HG03571 (cell line): Measurements from ENCODE around the gene GFAP.
"Not testable (repeated sequence)": the region's sequence is repeated elsewhere in the genome, so short reads cannot be mapped to it uniquely, and the experiment has no call there.

Experiments
- ATAC-seq: cut with Tn5 transposase; IDR thresholded peaks from one replicate; pipeline ENCODE4 v1.9.1; 2021; ENCODE audit not compliant: unreplicated experiment

GFAP gene

GRCh38 chr17:44915321-44915726, at the start of gene GFAP:
Gene GFAP, minus strand, starts transcription at chr17:44915500. Its CDS starts 14 bp downstream, at chr17:44915486.
- no peak for ATAC-seq

DNA sequence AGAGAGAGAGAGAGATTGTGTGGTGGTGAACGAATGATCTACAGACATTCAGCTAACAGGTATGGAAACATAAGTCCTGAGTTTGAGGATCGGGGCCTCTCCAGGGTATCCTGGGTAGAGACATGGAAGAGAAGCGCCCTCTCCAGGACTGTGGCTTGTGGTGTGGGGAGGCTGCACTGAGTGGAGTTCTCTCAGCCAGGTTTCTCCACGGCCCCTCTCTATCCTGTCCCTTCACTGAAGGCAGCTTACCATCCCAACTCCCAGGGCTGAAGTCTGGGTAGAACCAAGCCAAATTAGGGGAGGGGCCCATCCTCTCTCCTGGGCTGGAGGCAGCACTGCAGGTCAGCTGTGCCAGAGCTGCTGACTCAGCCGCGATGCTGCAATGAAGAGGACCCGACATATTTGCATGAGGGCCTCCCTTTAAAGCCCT, 46.6 kb upstream of the GFAP start:
- no peak for ATAC-seq

DNA sequence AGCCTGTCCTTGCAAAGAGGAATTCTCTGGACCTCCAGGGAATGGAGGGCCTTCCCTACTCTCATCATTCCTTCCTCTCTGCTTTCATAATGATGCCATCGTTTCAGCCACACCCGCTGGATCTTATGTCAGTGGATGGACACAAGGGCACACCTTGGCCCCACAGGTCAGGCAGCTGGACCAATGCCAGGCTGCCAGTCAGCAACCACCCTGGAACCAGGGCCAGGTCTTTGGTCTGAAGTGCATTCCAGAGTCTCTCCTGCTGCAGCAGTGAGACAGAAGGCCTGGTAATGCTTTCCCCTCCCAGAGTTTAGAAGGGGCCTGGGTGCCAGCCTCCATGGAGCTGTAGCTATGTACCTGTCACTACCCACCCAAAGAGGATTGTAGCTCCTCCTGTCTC, 45.4 kb upstream of the GFAP start:
- ATAC-seq = no peak

- ATAC-seq = no peak
These were observed 44.7 kb upstream of the GFAP start for GRCh38 chr17:44959821-44960531.

- no peak for ATAC-seq
These were observed 42.0 kb upstream of the GFAP start for GRCh38 chr17:44956998-44957981.

DNA sequence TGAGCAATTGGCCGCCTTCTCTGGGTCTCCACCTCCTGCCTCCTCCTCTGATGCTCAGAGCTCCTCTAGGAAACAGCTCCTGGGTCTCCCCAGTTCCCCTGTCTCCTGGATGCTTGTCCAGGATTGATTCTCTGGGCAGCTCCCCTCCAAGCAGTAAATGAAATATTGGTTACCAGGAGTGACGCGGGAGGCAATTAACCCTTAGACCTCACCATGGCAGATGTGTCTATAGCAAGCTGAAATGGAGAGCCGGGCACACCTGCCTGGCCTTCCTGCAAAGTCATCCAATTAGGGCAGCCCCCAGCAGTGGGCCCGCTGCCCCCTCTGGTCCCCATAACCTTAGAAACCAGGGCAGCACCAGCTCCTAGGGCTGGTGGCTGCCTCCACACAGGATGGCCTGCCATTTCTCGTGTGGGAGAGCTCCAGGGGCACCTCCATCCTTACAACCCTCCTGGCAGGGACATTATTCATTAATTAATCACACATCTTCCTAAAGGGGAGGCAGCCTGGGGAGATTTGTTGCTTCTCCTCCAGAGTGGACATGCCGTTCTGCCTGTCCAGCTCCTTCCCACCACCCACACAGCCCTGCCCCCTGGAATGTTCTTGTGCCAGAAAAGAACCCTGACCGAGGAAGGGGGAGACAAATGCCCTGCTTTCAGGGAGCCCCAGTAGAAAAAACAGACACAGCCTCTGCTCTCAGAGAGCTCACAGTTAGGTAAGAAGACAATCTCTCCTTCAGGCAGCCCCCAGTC, 40.5 kb upstream of the GFAP start:
- ATAC-seq = no peak

DNA sequence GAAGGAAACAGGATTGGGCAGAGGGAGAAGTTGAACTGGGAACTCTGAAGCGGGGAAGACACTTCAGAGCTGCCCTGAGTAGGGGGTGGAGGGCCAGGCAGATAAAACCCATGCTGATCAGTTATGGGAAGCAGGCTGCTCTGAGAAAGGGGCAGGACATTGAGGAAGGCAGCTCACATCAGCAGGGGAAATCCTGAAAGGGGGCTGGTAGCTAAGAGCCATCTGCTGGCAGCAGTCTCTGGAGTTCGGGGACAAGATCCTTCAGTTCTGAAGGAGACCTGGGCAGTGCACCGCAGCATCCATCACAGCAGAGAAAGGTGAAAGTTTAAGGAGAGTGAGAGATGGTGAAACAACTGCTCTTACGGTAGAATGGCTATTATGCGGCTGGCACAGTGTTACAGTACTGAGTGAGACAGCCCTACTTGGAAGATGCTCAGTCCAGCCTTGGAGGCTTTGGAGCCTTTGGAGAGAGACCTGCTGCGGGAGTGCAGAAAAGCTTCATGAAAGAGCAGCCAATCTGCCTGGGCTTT, 37.7 kb upstream of the GFAP start:
- no peak for ATAC-seq

- ATAC-seq = no peak
These were observed 33.1 kb upstream of the GFAP start for GRCh38 chr17:44948315-44948795.

- peak; percentile 88 for ATAC-seq
These were observed 32.4 kb upstream of the GFAP start, which contains the start of gene KIF18B for GRCh38 chr17:44947461-44948314. Gene KIF18B, minus strand, starts transcription at chr17:44947773. Its CDS starts 11,429 bp downstream, at chr17:44936344.

DNA sequence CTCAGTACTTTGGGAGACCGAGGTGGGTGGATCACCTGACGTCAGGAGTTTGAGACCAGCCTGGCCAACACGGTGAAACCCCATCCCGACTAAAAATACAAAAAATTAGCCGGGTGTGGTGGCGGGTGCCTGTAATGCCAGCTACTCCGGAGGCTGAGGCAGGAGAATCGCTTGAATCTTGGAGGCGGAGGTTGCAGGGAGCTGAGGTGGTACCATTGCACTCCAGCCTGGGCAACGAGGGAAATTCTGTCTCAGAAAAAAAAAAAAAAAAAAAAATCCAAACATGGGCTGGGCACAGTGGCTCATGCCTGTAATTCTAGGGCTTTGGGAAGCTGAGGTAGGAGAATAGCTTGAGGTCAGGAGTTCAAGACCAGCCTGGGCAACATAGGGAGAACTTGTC, 30.4 kb upstream of the GFAP start:
- ATAC-seq = not testable (repeated sequence)

GRCh38 chr17:44942456-44942855, 27.2 kb upstream of the GFAP start:
- no peak for ATAC-seq

GRCh38 chr17:44941712-44942331, 26.5 kb upstream of the GFAP start:
- ATAC-seq = no peak

GRCh38 chr17:44940768-44941167, 25.5 kb upstream of the GFAP start:
- no peak for ATAC-seq

DNA sequence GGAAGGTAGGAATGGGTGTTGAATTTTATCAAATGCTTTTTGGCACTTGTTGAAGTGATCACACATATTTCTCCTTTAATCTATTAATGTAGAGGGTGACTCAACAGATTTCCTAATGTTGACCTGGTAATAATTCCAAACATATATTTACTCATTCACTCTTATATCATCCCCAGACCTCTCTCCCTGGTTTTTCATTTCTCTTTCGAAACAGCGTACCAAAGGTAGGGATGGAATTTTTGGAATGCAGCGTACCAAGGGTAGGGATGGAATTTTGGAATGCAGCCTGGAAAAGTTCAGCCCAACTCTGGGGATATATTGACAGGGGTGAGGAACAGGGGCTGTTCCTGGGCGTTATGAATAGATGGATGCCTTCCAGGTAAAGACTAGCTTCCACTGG, 25.0 kb upstream of the GFAP start:
- ATAC-seq = no peak

DNA sequence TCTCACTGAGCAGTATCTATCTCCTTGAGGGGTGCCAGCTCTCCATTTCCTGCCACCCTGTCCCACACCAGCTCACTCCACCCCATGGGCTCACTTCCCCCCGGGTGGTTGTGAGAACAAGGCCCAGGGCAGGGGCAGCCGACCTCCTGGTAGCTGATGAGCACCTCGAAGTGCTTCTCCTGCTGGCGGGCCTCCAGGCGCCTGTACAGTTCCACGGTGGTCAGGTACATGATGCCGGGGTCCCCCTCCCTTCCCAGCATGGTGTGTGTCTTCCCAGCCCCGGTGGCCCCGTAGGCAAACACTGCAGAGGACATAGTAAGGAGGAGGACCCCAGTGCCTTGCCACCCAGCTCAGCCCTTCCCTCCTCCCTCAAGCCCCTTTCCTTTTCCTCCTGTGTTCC, 19.8 kb upstream of the GFAP start:
- no peak for ATAC-seq

DNA sequence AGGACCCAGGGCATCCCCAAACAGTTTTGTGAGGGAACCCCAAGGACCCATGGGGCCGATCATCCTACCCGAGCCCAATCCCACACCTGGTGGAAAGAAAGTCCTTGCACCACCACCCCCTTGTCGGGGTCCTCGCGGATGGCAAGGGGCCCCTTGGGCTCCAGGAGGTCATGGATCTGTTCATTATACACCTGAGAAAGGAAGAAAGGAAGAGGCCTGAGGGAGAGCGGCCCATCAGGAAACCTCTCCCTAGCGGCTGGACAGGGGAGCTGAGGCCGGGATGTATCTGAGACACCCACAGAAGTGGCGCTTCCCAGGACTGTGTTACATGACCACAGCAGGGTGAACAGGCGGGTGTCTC, 19.4 kb upstream of the GFAP start:
- no peak for ATAC-seq

GRCh38 chr17:44933824-44934744, 18.8 kb upstream of the GFAP start:
- no peak for ATAC-seq

GRCh38 chr17:44932787-44933097, 17.4 kb upstream of the GFAP start:
- ATAC-seq = no peak
